Peyer's patch (tissue), 4 donors: ENCODE measurements around the gene OR3A1.
"Not testable (repeated sequence)": the region's sequence is repeated elsewhere in the genome, so short reads cannot be mapped to it uniquely, and the experiment has no call there.

Source experiments
- CTCF ChIP-seq, 6 experiments: fragments of 450-650 bp in 4 of 6; fragments of 200-600 bp in 2 of 6; sonication (generic) in 1 of 6; IDR thresholded peaks; one replicate each; pipeline ENCODE4 v1.5.1; 2017 to 2019; ENCODE audit warnings: antibody characterized with exemption in 6 of 6, mild to moderate bottlenecking in 3 of 6, moderate library complexity in 1 of 6
- POLR2A ChIP-seq, 2 donors: fragments of 450-650 bp; IDR thresholded peaks; one replicate each; pipeline ENCODE4 v1.5.1; 2017; ENCODE audit warnings: antibody characterized with exemption in 2 of 2, mild to moderate bottlenecking in 2 of 2, moderate library complexity in 2 of 2

DNA sequence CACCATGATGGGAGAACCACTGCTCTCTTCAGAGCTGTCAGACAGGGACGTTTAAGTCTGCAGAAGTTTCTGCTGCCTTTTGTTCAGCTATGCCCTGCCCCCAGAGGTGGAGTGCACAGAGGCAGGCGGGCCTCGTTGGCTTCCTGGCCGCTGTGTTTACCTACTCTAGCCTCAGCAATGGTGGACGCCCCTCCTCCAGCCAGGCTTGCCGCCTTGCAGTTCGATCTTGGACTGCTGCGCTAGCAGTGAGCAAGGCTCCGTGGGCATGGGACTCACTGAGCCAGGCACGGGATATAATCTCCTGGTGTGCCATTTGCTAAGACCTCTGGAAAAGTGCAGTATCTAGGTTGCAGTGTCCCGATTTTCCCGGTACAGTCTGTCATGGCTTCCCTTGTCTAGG is 44.6 kb upstream of the OR3A1 start:
- not testable (repeated sequence) for TF ChIP-seq CTCF, POLR2A (IDR thresholded peaks at IDR 0.05)
